Colonic mucosa (tissue), 4 donors: ENCODE results near the gene NANOS3. TPM values are rescaled to one million over a fixed set of nuclear protein-coding genes. Genes with fewer than 3 reads are reported as not detected.
"Not testable (repeated sequence)": the region's sequence is repeated elsewhere in the genome, so short reads cannot be mapped to it uniquely, and the experiment has no call there.

Experiments
- DNase-seq: peaks from one replicate; pipeline ENCODE4 v3.0.0-alpha.2; 2020
- H3K27ac ChIP-seq: fragments of 200-600 bp; one replicate; pipeline ENCODE4 v1.8.0; 2021
- H3K27me3 ChIP-seq: fragments of 200-600 bp; one replicate; pipeline ENCODE4 v1.8.0; 2021
- H3K36me3 ChIP-seq: fragments of 200-600 bp; one replicate; pipeline ENCODE4 v1.8.0; 2021
- H3K4me1 ChIP-seq: fragments of 200-600 bp; one replicate; pipeline ENCODE4 v1.8.0; 2021; ENCODE audit warnings: mild to moderate bottlenecking
- H3K4me3 ChIP-seq: fragments of 200-600 bp; one replicate; pipeline ENCODE4 v1.8.0; 2021
- H3K9ac ChIP-seq, 2 donors: one replicate each; pipeline ENCODE4 v1.7.0; 2013; ENCODE audit warnings: control low read depth in 2 of 2, low read depth in 2 of 2, low read length in 2 of 2
- H3K9me3 ChIP-seq: fragments of 200-600 bp; one replicate; pipeline ENCODE4 v1.8.0; 2021
- CTCF ChIP-seq: fragments of 200-600 bp; IDR thresholded peaks from one replicate; pipeline ENCODE4 v1.8.0; 2022; ENCODE audit warnings: antibody characterized with exemption, mild to moderate bottlenecking
- intact Hi-C: fragments of 100-400 bp; cut with DNase I; formaldehyde crosslinking; loops from one replicate; pipeline ENCODE4 v1.14.1; 2022
- total RNA-seq, 2 donors: library from RNA; stranded (reverse); fragmentation: NEBNext Ultra II Directional in 1 of 2; extraction: Animal tissue kit (Norgen Biotek cat#: 25700) in 1 of 2; gene quantifications; one replicate each; pipeline ENCODE4 v1.2.1, GENCODE V29; 2021
- donor health status: healthy.
- donor health status: DM: no; HTN: no; CAD: no.
- donor health status: DM: no; HTN: no; CAD: no.

Gene NANOS3
- total RNA-seq, 2 donors from 2014 or later: not detected

DNA sequence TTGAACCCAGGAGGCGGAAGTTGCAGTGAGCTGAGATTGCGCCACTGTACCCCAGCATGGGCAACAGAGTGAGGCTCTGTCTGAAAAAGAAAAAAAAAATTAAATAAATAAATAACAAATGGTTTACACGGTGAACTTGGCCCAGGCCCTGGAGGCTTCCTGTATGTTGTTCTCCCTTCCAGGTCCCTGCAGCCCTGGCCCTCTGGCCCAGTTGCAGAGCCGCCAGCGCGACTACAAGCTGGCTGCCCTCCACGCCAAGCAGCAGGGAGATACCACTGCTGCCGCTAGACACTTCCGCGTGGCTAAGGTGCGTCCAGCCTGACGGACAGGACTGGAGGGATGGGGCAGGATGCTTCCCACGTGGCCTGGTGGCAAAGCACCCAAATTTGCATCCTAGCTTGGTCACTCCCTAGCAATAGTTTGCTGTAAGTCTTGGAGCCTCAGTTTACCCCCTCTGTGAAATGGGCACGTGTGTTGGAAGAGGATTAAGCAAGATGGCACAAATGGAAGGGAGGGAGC lies 41.0 kb downstream of the NANOS3 start:
- Histone ChIP-seq H3K9ac (no peak overlapping the region), H3K36me3 (peaks cover 25% of the 10 kb centered on the region), H3K9me3 (no peaks in the 10 kb centered on the region), H3K4me3 (no peak overlapping the region), H3K27ac (no peak overlapping the region), H3K4me1 (no peaks in the 10 kb centered on the region), H3K27me3 (no peaks in the 10 kb centered on the region)
- no peak for DNase-seq
- no peak for TF ChIP-seq CTCF
- intact Hi-C loops: no loop called here

- intact Hi-C loops: no loop called here
- no peak overlapping the region for H3K27ac ChIP-seq
- no peak overlapping the region for H3K4me3 ChIP-seq
- H3K9me3 ChIP-seq: no peaks in the 10 kb centered on the region
- H3K27me3 ChIP-seq: no peaks in the 10 kb centered on the region
- H3K4me1 ChIP-seq: no peaks in the 10 kb centered on the region
- peaks cover 18% of the 10 kb centered on the region for H3K36me3 ChIP-seq
- H3K9ac ChIP-seq: no peak overlapping the region
- TF ChIP-seq CTCF: no peak
- no peak for DNase-seq
Measured at GRCh38 chr19:13918726-13919411, 41.9 kb downstream of the NANOS3 start.

- peaks cover 12% of the 10 kb centered on the region for H3K36me3 ChIP-seq
- no peak overlapping the region for H3K4me3 ChIP-seq
- H3K9me3 ChIP-seq: no peaks in the 10 kb centered on the region
- no peaks in the 10 kb centered on the region for H3K27me3 ChIP-seq
- no peak overlapping the region for H3K9ac ChIP-seq
- intact Hi-C loops: no loop called here
- H3K27ac ChIP-seq: no peak overlapping the region
- no peak for DNase-seq
- no peaks in the 10 kb centered on the region for H3K4me1 ChIP-seq
- TF ChIP-seq CTCF: no peak
Measured at GRCh38 chr19:13920524-13920923, 43.6 kb downstream of the NANOS3 start.

GRCh38 chr19:13920940-13921747 lies 44.2 kb downstream of the NANOS3 start:
- no peak overlapping the region for H3K4me3 ChIP-seq
- no peak overlapping the region for H3K9ac ChIP-seq
- peaks cover 12% of the 10 kb centered on the region for H3K36me3 ChIP-seq
- no peak for DNase-seq
- TF ChIP-seq CTCF: no peak
- H3K9me3 ChIP-seq: no peaks in the 10 kb centered on the region
- intact Hi-C loops: no loop called here
- no peak overlapping the region for H3K27ac ChIP-seq
- no peaks in the 10 kb centered on the region for H3K27me3 ChIP-seq
- H3K4me1 ChIP-seq: no peaks in the 10 kb centered on the region

DNA sequence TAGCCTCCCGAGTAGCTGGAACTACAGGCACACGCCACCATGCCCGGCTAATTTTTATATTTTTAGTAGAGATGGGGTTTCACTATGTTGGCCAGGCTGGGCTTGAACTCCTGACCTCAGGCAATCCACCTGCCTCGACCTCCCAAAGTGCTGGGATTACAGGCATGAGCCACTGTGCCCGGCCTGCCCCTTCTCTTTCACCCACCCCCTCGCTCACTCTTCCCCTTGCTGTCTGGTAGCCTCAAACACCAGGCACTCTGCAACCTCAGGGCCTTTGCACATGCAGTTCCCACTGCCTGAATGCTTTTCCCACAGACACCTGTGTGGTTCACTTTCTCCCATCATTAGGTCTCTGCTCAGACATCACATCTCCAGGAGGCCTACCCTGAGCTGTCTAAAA lies 45.2 kb downstream of the NANOS3 start:
- H3K4me3 ChIP-seq, H3K4me1 ChIP-seq, H3K27ac ChIP-seq, intact Hi-C loops, H3K9me3 ChIP-seq, H3K27me3 ChIP-seq, DNase-seq, H3K9ac ChIP-seq: not testable (repeated sequence)
- H3K36me3 ChIP-seq: peaks cover 12% of the 10 kb centered on the region
